ENCODE data around the gene MCF2L.

Gene MCF2L

GRCh38 chr13:113000575-113000974 is 31.6 kb downstream of the MCF2L start:
- DNase-seq, result no peak

GRCh38 chr13:113001241-113002140 is 32.5 kb downstream of the MCF2L start:
- DNase-seq, result no peak

GRCh38 chr13:113002206-113002912 is 33.3 kb downstream of the MCF2L start:
- no peak for DNase-seq

- no peak for DNase-seq
These were observed 33.9 kb downstream of the MCF2L start for GRCh38 chr13:113002913-113003290.

GRCh38 chr13:113004126-113004525 is 35.1 kb downstream of the MCF2L start:
- DNase-seq, result no peak

GRCh38 chr13:113005076-113005865 is 36.3 kb downstream of the MCF2L start:
- DNase-seq, result no peak

GRCh38 chr13:113005997-113006396 is 37.0 kb downstream of the MCF2L start:
- DNase-seq, result no peak

- no peak for DNase-seq
These were observed 37.6 kb downstream of the MCF2L start for GRCh38 chr13:113006660-113007059.

- DNase-seq, result no peak
These were observed 39.8 kb downstream of the MCF2L start for GRCh38 chr13:113008851-113009250.

GRCh38 chr13:113009743-113010509 is 40.9 kb downstream of the MCF2L start:
- no peak for DNase-seq

GRCh38 chr13:113010510-113010865 is 41.5 kb downstream of the MCF2L start:
- no peak for DNase-seq

GRCh38 chr13:113013303-113013702 is 44.3 kb downstream of the MCF2L start:
- no peak for DNase-seq

GRCh38 chr13:113013878-113014751 is 45.1 kb downstream of the MCF2L start:
- no peak for DNase-seq

GRCh38 chr13:113014752-113015745 is 46.0 kb downstream of the MCF2L start:
- DNase-seq, result no peak

GRCh38 chr13:113015826-113016525 is 47.0 kb downstream of the MCF2L start:
- DNase-seq, result no peak

- DNase-seq, result no peak
These were observed 47.7 kb downstream of the MCF2L start for GRCh38 chr13:113016526-113017295.

- no peak for DNase-seq
These were observed 48.6 kb downstream of the MCF2L start for GRCh38 chr13:113017506-113018215.
